Measurements from ENCODE around the gene RBM20. TPM values are rescaled to one million over a fixed set of nuclear protein-coding genes. Genes with fewer than 3 reads are reported as not detected.
"Not testable (repeated sequence)": the region's sequence is repeated elsewhere in the genome, so short reads cannot be mapped to it uniquely, and the experiment has no call there.

The RBM20 gene
- polyA plus RNA-seq, 2 of the 4 experiments (the other 2 are of a cell fraction), result 1.5 to 1.8 TPM

- TF ChIP-seq HES2 (IDR thresholded peaks at IDR 0.05) (no peak), ZC3H11A (IDR thresholded peaks at IDR 0.05) (no peak), KDM1A (IDR thresholded peaks at IDR 0.05; ENCODE audit: low read depth) (no peak), JUNB (IDR thresholded peaks at IDR 0.05) (no peak), RFX5 (IDR thresholded peaks at IDR 0.05) (no peak), HOXB5 (CRISPR knock-in tag; IDR thresholded peaks at IDR 0.05) (no peak), ELK1 (IDR thresholded peaks at IDR 0.05; ENCODE audit: low read depth, low read length) (no peak)
- no peak overlapping the region for H3K4me3 ChIP-seq
- DNase-seq (ENCODE audit: low read depth in 1 of 2, low spot score in 1 of 2) (no peak), FAIRE-seq (no peak), ATAC-seq (no peak)
- H3K9me3 ChIP-seq, result no peaks in the 10 kb centered on the region
- ChIA-PET CTCF (interaction anchor here (0.6 to 2.7 kb wide), 3 partner anchors 10 to 63 kb away, joined by 3 to 8 read pairs (median 6); no protein-coding TSS in a partner anchor), POLR2A (no interaction called here)
- no peak overlapping the region for H3K27ac ChIP-seq
- WGBS (ENCODE audit: missing lambda C conversion rate), result 38% methylated on average over 5 of the region's 5 CpGs
- 0 out of 3 replicates have a peak, but pooled peaks cover 3% of the 10 kb centered on the region for H3K4me1 ChIP-seq
- H3K4me2 ChIP-seq, result no peak overlapping the region
Measured at GRCh38 chr10:110618230-110618610, 25.9 kb upstream of the RBM20 start.

GRCh38 chr10:110619514-110620397 is 24.4 kb upstream of the RBM20 start:
- Histone ChIP-seq H3K4me3 (no peak overlapping the region), H3K27ac (no peak overlapping the region), H3K9me3 (no peaks in the 10 kb centered on the region), H3K4me1 (0 out of 3 replicates have a peak, but pooled peaks cover 3% of the 10 kb centered on the region), H3K4me2 (no peak overlapping the region)
- no peak for TF ChIP-seq REST (IDR thresholded peaks at IDR 0.05)
- TF ChIP-seq POLR2A (IDR thresholded peaks at IDR 0.05; ENCODE audit: low read length), result no peak
- TF ChIP-seq CHD4 (IDR thresholded peaks at IDR 0.05; ENCODE audit: borderline replicate concordance), result no peak
- TF ChIP-seq ESRRA (IDR thresholded peaks at IDR 0.05; ENCODE audit: borderline replicate concordance, low read length), result no peak
- no peak for TF ChIP-seq TFCP2L1 (CRISPR knock-in tag; IDR thresholded peaks at IDR 0.05)
- TF ChIP-seq NR3C1 (IDR thresholded peaks at IDR 0.05), result no peak
- no peak for TF ChIP-seq RAD21 (conservative IDR thresholded peaks at IDR 0.05 in 1 of 2, IDR thresholded peaks at IDR 0.05 in 1 of 2)
- no peak for TF ChIP-seq HDAC2 (IDR thresholded peaks at IDR 0.05)
- TF ChIP-seq PHF8 (IDR thresholded peaks at IDR 0.05; ENCODE audit: borderline replicate concordance, low read depth), result no peak
- no peak for FAIRE-seq
- no peak; a peak in 1 of 6 replicates for ATAC-seq
- POLR2A ChIA-PET, result no interaction called here
- 63% methylated on average over 3 of the region's 3 CpGs for WGBS (ENCODE audit: missing lambda C conversion rate)
- CTCF ChIA-PET, result interaction anchor here (0.7 to 2.7 kb wide), 5 partner anchors 9 to 73 kb away, joined by 3 to 10 read pairs (median 6); no protein-coding TSS in a partner anchor
- no peak for DNase-seq (ENCODE audit: low read depth in 1 of 2, low spot score in 1 of 2)

GRCh38 chr10:110620398-110620719 is 23.8 kb upstream of the RBM20 start:
- ATAC-seq (no peak), FAIRE-seq (no peak), DNase-seq (ENCODE audit: low read depth in 1 of 2, low spot score in 1 of 2) (no peak)
- WGBS (ENCODE audit: missing lambda C conversion rate), result 92% methylated on average over 2 of the region's 2 CpGs
- Histone ChIP-seq H3K27ac (no peak overlapping the region), H3K4me2 (no peak overlapping the region), H3K4me1 (no peaks in the 10 kb centered on the region), H3K9me3 (no peaks in the 10 kb centered on the region), H3K4me3 (no peak overlapping the region)
- TF ChIP-seq NPAS2 (CRISPR knock-in tag; IDR thresholded peaks at IDR 0.05; ENCODE audit: borderline replicate concordance), result no peak
- no peak for TF ChIP-seq NR3C1 (IDR thresholded peaks at IDR 0.05)
- TF ChIP-seq CBX8 (IDR thresholded peaks at IDR 0.05), result no peak
- TF ChIP-seq MAZ (IDR thresholded peaks at IDR 0.05; ENCODE audit: borderline replicate concordance, low read depth, low read length), result no peak
- TF ChIP-seq HOXA7 (CRISPR knock-in tag; IDR thresholded peaks at IDR 0.05), result no peak
- TF ChIP-seq HES2 (IDR thresholded peaks at IDR 0.05), result no peak
- TF ChIP-seq RAD21 (conservative IDR thresholded peaks at IDR 0.05 in 1 of 2, IDR thresholded peaks at IDR 0.05 in 1 of 2), result no peak
- TF ChIP-seq POLR2AphosphoS2 (conservative IDR thresholded peaks at IDR 0.05; ENCODE audit: low read length), result no peak
- TF ChIP-seq ZSCAN20 (CRISPR knock-in tag; IDR thresholded peaks at IDR 0.05), result no peak
- no peak for TF ChIP-seq RFX5 (IDR thresholded peaks at IDR 0.05)
- TF ChIP-seq HDAC2 (IDR thresholded peaks at IDR 0.05), result no peak
- POLR2A ChIA-PET, result no interaction called here
- CTCF ChIA-PET, result interaction anchor here (1.5 to 2.7 kb wide), 2 partner anchors 9 to 61 kb away, joined by 6 to 10 read pairs; no protein-coding TSS in a partner anchor

GRCh38 chr10:110623316-110623715 is 20.8 kb upstream of the RBM20 start:
- ATAC-seq; FAIRE-seq; POLR2A ChIA-PET; DNase-seq (ENCODE audit: low read depth in 1 of 2, low spot score in 1 of 2); H3K4me1 ChIP-seq; H3K4me2 ChIP-seq; H3K27ac ChIP-seq; H3K9me3 ChIP-seq; H3K4me3 ChIP-seq: not testable (repeated sequence)
- CTCF ChIA-PET, result interaction anchor here (0.6 to 3.2 kb wide), 6 partner anchors 12 to 1125 kb away, joined by 3 to 20 read pairs (median 6); no protein-coding TSS in a partner anchor
- WGBS (ENCODE audit: missing lambda C conversion rate), result 57% methylated on average over 4 of the region's 4 CpGs

All from A549 (cell line).